ENCODE results near the gene PREX1.
A peak's percentile ranks its signal among the peaks of the same experiment; 100 is the strongest.
"Not testable (repeated sequence)": the region's sequence is repeated elsewhere in the genome, so short reads cannot be mapped to it uniquely, and the experiment has no call there.

PREX1 gene

GRCh38 chr20:48789781-48790472, 37.9 kb downstream of the PREX1 start:
- DNase-seq = no peak

- DNase-seq = no peak
Observed at GRCh38 chr20:48789185-48789668, 38.6 kb downstream of the PREX1 start.

- no peak for DNase-seq
Observed at GRCh38 chr20:48788486-48789072, 39.2 kb downstream of the PREX1 start.

- no peak for DNase-seq
Observed at GRCh38 chr20:48787861-48788375, 39.9 kb downstream of the PREX1 start.

- no peak for DNase-seq
Observed at GRCh38 chr20:48786951-48787705, 40.7 kb downstream of the PREX1 start.

- DNase-seq = no peak
Observed at GRCh38 chr20:48785801-48786200, 42.0 kb downstream of the PREX1 start.

- no peak for DNase-seq
Observed at GRCh38 chr20:48785256-48785655, 42.5 kb downstream of the PREX1 start.

GRCh38 chr20:48784273-48784641, 43.5 kb downstream of the PREX1 start:
- DNase-seq = no peak

- DNase-seq = no peak
Observed at GRCh38 chr20:48783533-48784272, 44.1 kb downstream of the PREX1 start.

- DNase-seq = no peak
Observed at GRCh38 chr20:48782901-48783308, 44.9 kb downstream of the PREX1 start.

- DNase-seq = no peak
Observed at GRCh38 chr20:48782053-48782452, 45.7 kb downstream of the PREX1 start.

- DNase-seq = no peak
Observed at GRCh38 chr20:48781634-48782033, 46.2 kb downstream of the PREX1 start.

GRCh38 chr20:48779435-48779834, 48.4 kb downstream of the PREX1 start:
- no peak for DNase-seq

- DNase-seq = no peak
Observed at GRCh38 chr20:48777821-48778220, 50.0 kb downstream of the PREX1 start.

GRCh38 chr20:48777005-48777404, 50.8 kb downstream of the PREX1 start:
- DNase-seq = no peak

GRCh38 chr20:48776306-48776705, 51.5 kb downstream of the PREX1 start:
- DNase-seq = peak; percentile 57

- not testable (repeated sequence) for DNase-seq
Observed at GRCh38 chr20:48775545-48775944, 52.3 kb downstream of the PREX1 start.

GRCh38 chr20:48774696-48775095, 53.1 kb downstream of the PREX1 start:
- no peak for DNase-seq

GRCh38 chr20:48773837-48774418, 53.9 kb downstream of the PREX1 start:
- DNase-seq = no peak

GRCh38 chr20:48772183-48772976, 55.4 kb downstream of the PREX1 start:
- peak; percentile 65 for DNase-seq

GRCh38 chr20:48771542-48771941, 56.3 kb downstream of the PREX1 start:
- DNase-seq = no peak

All from femur (tissue), 1 donor.